ENCODE data around the gene PROX2.

PROX2 gene

GRCh38 chr14:74841230-74842207, 34.4 kb downstream of the PROX2 start:
- no peak for DNase-seq

DNA sequence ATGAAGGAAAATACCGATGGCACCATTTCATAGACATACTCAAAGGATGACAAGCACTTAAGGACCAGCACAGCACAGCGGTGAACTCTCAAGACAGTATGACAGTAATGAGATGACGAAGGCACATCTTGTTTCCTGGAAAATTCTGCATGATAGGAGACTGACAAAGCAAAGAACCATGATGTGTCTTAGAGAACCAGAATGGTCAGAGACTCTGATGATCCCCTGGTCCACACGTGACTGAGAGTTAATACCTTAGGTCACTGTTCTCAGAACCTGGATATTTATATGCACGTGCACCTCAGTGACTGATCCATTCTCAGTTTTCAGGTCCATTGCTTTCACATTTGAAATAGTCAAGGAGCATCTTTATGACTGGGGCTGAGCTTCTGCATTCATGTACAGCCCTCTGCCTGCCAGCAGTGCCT, 35.3 kb downstream of the PROX2 start:
- DNase-seq, result no peak

DNA sequence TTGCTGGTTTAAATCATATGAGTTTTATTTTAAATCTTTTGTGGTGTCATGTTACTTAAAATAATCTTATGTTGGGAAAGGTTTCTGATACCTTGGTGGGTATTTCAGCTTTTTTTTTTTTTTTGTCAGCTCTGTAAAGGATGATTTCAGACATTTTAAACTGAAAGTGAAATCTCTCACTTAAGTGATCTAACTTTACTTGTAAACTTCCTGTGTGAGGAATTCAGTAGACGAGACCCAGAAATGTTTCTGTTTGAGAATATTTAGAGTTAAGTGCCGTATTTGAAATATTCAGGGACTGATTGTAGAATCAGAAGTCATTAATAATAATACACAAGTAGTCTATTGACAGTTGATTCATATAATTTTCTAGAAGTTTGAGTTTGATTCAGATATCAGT, 37.8 kb downstream of the PROX2 start:
- DNase-seq, result no peak

DNA sequence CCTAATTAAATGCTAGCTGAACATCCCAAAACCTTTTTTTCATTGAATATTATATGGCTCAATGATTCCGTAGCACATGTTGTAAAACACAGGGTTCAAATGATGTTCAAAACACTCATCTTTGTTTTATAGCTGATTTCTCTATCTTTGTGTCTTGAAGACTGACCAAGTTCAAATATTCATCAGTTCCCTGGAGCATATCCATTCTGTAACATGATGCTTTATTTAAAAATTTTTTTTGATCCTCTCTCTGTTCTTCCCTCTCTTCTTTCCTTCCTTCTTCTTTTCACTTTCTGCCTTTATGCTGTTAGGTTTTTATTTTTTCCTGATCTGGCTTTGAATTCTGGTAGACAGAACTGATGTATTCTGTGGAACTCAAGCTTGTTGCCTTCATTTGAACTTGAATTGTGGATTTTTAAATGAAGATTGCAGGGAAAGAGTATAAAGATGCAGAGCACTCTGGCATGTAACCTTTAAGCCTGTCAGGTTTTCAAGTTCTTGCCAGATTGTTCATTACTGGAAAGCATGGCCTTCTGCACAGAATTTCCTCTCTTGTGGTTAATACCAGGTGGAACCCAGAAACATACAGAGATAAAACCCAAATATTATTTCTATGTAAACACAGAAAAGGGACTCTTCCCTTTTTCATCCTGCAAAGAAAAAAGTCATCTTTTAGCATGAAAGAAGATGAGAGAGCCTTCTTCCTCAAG, 39.5 kb downstream of the PROX2 start:
- no peak for DNase-seq

DNA sequence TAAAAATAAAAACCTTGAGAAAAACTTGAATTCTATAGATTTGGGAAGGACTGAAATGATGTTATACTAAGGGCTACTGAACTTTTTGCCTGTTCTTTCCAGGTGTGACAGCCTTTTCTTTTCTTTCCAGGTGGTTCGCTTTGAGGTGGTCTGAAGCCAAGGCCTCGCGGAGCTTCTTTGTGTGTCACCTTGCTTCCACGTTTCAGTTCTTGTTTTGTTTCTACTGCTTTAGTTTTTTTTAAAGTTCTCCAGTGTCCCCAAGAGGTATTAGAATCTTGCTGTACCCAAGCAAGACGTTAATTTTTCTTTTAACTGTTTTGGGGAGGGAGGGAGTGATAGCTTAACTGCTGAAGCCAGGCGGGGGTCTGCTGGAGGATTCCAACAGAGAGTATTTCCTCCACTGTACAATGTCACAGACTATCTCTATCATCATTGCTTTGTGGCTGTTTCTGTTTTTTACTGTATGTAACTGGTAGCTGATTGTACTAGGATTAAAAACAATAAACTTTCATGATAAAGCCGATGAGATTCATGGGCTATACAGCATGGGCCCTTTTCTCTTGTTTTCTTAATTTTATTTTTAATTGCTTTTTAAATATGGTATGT, 40.2 kb downstream of the PROX2 start:
- no peak for DNase-seq

- no peak for DNase-seq
Measured at GRCh38 chr14:74834692-74835392, 41.1 kb downstream of the PROX2 start.

GRCh38 chr14:74832849-74833248, 43.1 kb downstream of the PROX2 start:
- DNase-seq, result no peak

- DNase-seq, result no peak
Measured at GRCh38 chr14:74829251-74829650, 46.7 kb downstream of the PROX2 start.

GRCh38 chr14:74826574-74826973, 49.4 kb downstream of the PROX2 start:
- DNase-seq, result no peak
